OCI-LY7 (cell line): ENCODE results near the gene AKAP5. TPM values are rescaled to one million over a fixed set of nuclear protein-coding genes. Genes with fewer than 3 reads are reported as not detected.

ENCODE experiments used
- BruUV-seq: library from RNA; stranded (reverse); fragments of 400-500 nt; replicated peaks from 2 replicates; lab custom pipeline; 2021; lab: Mats Ljungman, UMichigan
- CTCF ChIA-PET: fragments of 300-600 bp; sonication (Branson Sonifier 250); formaldehyde crosslinking; loops from one replicate; lab custom pipeline; 2022; ENCODE audit warnings: antibody characterized with exemption; ENCODE audit not compliant: unreplicated experiment; lab: Charles Lee
- POLR2A ChIA-PET: fragments of 300-600 bp; sonication (Branson Sonifier 250); formaldehyde crosslinking; loops from one replicate; lab custom pipeline; 2022; ENCODE audit warnings: antibody characterized with exemption; lab: Charles Lee
- DNase-seq: peaks from one replicate; pipeline ENCODE4 v3.0.0-alpha.2; 2015; ENCODE audit warnings: low spot score
- H2AFZ ChIP-seq: fragments of 200-600 bp; sonication (generic), shearing (Covaris generic); 2 replicates; pipeline ENCODE4 v1.6.1; 2014; ENCODE audit warnings: mild to moderate bottlenecking, antibody characterized with exemption, low read length, moderate library complexity
- H3K27ac ChIP-seq: fragments of 200-600 bp; sonication (generic); 2 replicates; pipeline ENCODE4 v1.5.1; 2014; ENCODE audit warnings: mixed run types, low read depth, mild to moderate bottlenecking, moderate library complexity, low read length, inconsistent platforms; ENCODE audit not compliant: poor library complexity, severe bottlenecking
- H3K36me3 ChIP-seq: fragments of 200-600 bp; sonication (generic); 2 replicates; pipeline ENCODE4 v1.6.1; 2014; ENCODE audit warnings: mild to moderate bottlenecking, antibody characterized with exemption, low read length, moderate library complexity, mixed read lengths; ENCODE audit not compliant: insufficient read depth
- H3K4me1 ChIP-seq: fragments of 200-600 bp; sonication (generic); 2 replicates; pipeline ENCODE4 v1.5.1; 2014; ENCODE audit warnings: mild to moderate bottlenecking, low read length; ENCODE audit not compliant: insufficient read depth, poor library complexity, severe bottlenecking
- H3K4me2 ChIP-seq: fragments of 200-600 bp; sonication (generic); 2 replicates; pipeline ENCODE4 v1.6.1; 2014; ENCODE audit warnings: mild to moderate bottlenecking, low read length
- H3K4me3 ChIP-seq: fragments of 200-600 bp; sonication (generic); 2 replicates; pipeline ENCODE4 v1.5.1; 2014; ENCODE audit warnings: mild to moderate bottlenecking, low read depth, low read length; ENCODE audit not compliant: poor library complexity, severe bottlenecking
- H3K79me2 ChIP-seq: fragments of 200-600 bp; sonication (generic); 2 replicates; pipeline ENCODE4 v1.6.1; 2016; ENCODE audit warnings: low read depth, mild to moderate bottlenecking, low read length, moderate library complexity, mixed read lengths; ENCODE audit not compliant: insufficient read depth
- H3K9me2 ChIP-seq: fragments of 200-600 bp; sonication (generic); 2 replicates; pipeline ENCODE4 v1.6.1; 2016; ENCODE audit warnings: mild to moderate bottlenecking, low read length, mixed read lengths; ENCODE audit not compliant: insufficient read depth
- H3K9me3 ChIP-seq: fragments of 200-600 bp; sonication (generic); 2 replicates; pipeline ENCODE4 v1.6.1; 2014; ENCODE audit warnings: mild to moderate bottlenecking, mixed run types, low read length, mixed read lengths
- H4K20me1 ChIP-seq: fragments of 200-600 bp; sonication (generic); 2 replicates; pipeline ENCODE4 v1.6.1; 2014; ENCODE audit warnings: mild to moderate bottlenecking, antibody characterized with exemption, low read length, moderate library complexity, mixed read lengths; ENCODE audit not compliant: insufficient read depth
- CTCF ChIP-seq: fragments of 200-600 bp; sonication (generic); conservative IDR thresholded peaks from 2 replicates; pipeline ENCODE4 v1.5.1; 2014; ENCODE audit warnings: mild to moderate bottlenecking, antibody characterized with exemption, low read length, moderate library complexity, mixed read lengths
- EZH2phosphoT487 ChIP-seq: fragments of 200-600 bp; sonication (generic); IDR thresholded peaks from 2 replicates; pipeline ENCODE4 v1.6.1; 2018; ENCODE audit warnings: low read depth, borderline replicate concordance, mild to moderate bottlenecking, mixed run types, antibody characterized with exemption, low read length, moderate library complexity, mixed read lengths
- intact Hi-C: fragments of 100-400 bp; cut with micrococcal nuclease; formaldehyde crosslinking; loops from one replicate; pipeline ENCODE4 v1.10.0; 2022; ENCODE audit not compliant: unreplicated experiment
- total RNA-seq, 2 experiments: library from RNA; depleted of rRNA in 1 of 2; stranded (reverse); fragments of >200 nt in 1 of 2; shearing (Covaris generic) in 1 of 2; gene quantifications; 2 replicates each; pipeline ENCODE4 v1.2.3, GENCODE V29; 2014 to 2022

Gene AKAP5
- total RNA-seq, 2 experiments from 2014 or later: 0.57 to 0.92 TPM

DNA sequence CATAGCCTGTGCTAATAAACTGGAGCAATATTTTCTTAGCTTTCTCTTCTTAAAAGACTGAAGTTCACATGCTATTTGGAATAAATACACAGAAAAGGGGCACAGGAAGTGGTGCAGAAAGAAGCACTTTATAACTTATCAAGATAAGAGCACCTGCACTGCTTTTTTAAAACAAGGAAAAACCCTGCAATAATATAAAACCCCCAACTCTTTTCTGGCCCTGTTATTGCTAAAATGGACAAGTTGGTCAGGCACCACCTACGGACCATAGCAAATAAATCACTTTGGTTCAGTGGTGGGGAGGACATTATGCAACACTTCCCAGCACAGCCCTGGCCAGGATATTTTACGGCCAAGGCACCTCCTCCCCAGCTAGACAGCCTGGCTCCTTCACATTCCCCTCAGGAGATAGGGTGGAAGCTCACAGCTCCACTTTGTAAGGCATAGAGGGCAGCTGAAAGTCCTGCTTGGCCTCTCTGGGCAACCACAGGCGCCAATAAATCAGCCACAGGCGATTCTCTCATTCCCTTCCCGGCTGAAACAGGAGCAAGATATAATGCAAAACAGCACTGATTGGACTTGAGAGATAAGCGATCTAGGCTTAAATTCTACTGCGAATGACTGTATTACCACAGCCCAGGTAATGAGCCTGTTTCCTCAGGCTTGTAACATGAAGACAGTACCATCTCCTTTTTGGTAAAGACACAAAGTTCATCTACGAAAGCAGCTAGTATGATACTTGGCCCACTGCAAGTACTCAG is 36.3 kb downstream of the AKAP5 start:
- ChIA-PET POLR2A (interaction anchor here (0.5 to 3.1 kb wide), 10 partner anchors 11 to 782 kb away, joined by 3 to 13 read pairs (median 4); partner anchors contain the start of gene MTHFD1), CTCF (interaction anchor here (0.9 kb wide), 1 partner anchor 114 kb away, joined by 3 read pairs; no protein-coding TSS in a partner anchor)
- H3K4me2 ChIP-seq: peak overlapping the region; percentile 99
- intact Hi-C loops: loop anchor here (2.0 to 10.0 kb wide), 4 partner anchors 113 to 777 kb away; partner anchors contain the start of genes MTHFD1, SGPP1 and SYNE2
- peak; percentile 28 for DNase-seq
- peak overlapping the region; percentile 87 for H3K4me3 ChIP-seq
- H3K4me1 ChIP-seq: peaks cover 42% of the 10 kb centered on the region
- peaks cover 24% of the 10 kb centered on the region for H4K20me1 ChIP-seq
- H3K9me3 ChIP-seq: no peaks in the 10 kb centered on the region
- H3K9me2 ChIP-seq: no peaks in the 10 kb centered on the region
- TF ChIP-seq EZH2phosphoT487 (no peak), CTCF (no peak)
- H2AFZ ChIP-seq: peak overlapping the region; percentile 6; the same call in 1 of the 2 replicates
- peaks cover 77% of the 10 kb centered on the region for H3K79me2 ChIP-seq
- peaks cover 32% of the 10 kb centered on the region for H3K36me3 ChIP-seq
- BruUV-seq: no TSS peak
- H3K27ac ChIP-seq: peak overlapping the region; percentile 96

- H3K4me3 ChIP-seq: peak overlapping the region; percentile 87
- TF ChIP-seq EZH2phosphoT487 (no peak), CTCF (no peak)
- H3K79me2 ChIP-seq: peaks cover 77% of the 10 kb centered on the region
- H2AFZ ChIP-seq: peak overlapping the region; percentile 67; the same call in 1 of the 2 replicates
- peak; percentile 48 for DNase-seq
- H3K9me3 ChIP-seq: no peaks in the 10 kb centered on the region
- H3K4me1 ChIP-seq: peaks cover 51% of the 10 kb centered on the region
- intact Hi-C loops: loop anchor here (2.0 to 10.0 kb wide), 4 partner anchors 114 to 778 kb away; partner anchors contain the start of genes MTHFD1, SGPP1 and SYNE2
- peaks cover 24% of the 10 kb centered on the region for H3K36me3 ChIP-seq
- ChIA-PET CTCF (interaction anchor here (1.0 to 1.1 kb wide), 2 partner anchors 9 to 11 kb away, joined by 3 to 4 read pairs; no protein-coding TSS in a partner anchor), POLR2A (interaction anchor here (0.8 to 3.1 kb wide), 7 partner anchors 9 to 165 kb away, joined by 3 to 13 read pairs (median 4); partner anchors contain the start of gene MTHFD1)
- no peaks in the 10 kb centered on the region for H3K9me2 ChIP-seq
- H3K27ac ChIP-seq: peak overlapping the region; percentile 96
- H3K4me2 ChIP-seq: peak overlapping the region; percentile 99
- peaks cover 28% of the 10 kb centered on the region for H4K20me1 ChIP-seq
- no TSS peak for BruUV-seq
These were observed 37.2 kb downstream of the AKAP5 start for GRCh38 chr14:64502456-64502855.
